IPS-15b (cell line): ENCODE measurements around the gene SCFD2.
"Not testable (repeated sequence)": the region's sequence is repeated elsewhere in the genome, so short reads cannot be mapped to it uniquely, and the experiment has no call there.

Experiments
- H3K27me3 ChIP-seq: one replicate; pipeline ENCODE4 v1.6.1; 2013; ENCODE audit warnings: low read length; ENCODE audit not compliant: control insufficient read depth, insufficient read depth
- H3K36me3 ChIP-seq: one replicate; pipeline ENCODE4 v1.6.1; 2013; ENCODE audit warnings: low read length; ENCODE audit not compliant: control insufficient read depth, insufficient read depth
- H3K4me1 ChIP-seq: one replicate; pipeline ENCODE4 v1.6.1; 2013; ENCODE audit warnings: mild to moderate bottlenecking, low read length; ENCODE audit not compliant: control insufficient read depth, insufficient read depth
- H3K4me3 ChIP-seq: one replicate; pipeline ENCODE4 v1.5.1; 2013; ENCODE audit warnings: low read depth, low read length
- H3K9ac ChIP-seq: one replicate; pipeline ENCODE4 v1.6.1; 2013; ENCODE audit warnings: low read depth, mild to moderate bottlenecking, low read length
- H3K9me3 ChIP-seq: one replicate; pipeline ENCODE4 v1.6.1; 2013; ENCODE audit warnings: mild to moderate bottlenecking, low read length; ENCODE audit not compliant: control insufficient read depth, insufficient read depth

The SCFD2 gene

GRCh38 chr4:53234111-53234510 is 131.8 kb downstream of the SCFD2 start:
- Histone ChIP-seq H3K4me3 (no peak overlapping the region), H3K9ac (no peak overlapping the region), H3K27me3 (no peaks in the 10 kb centered on the region), H3K36me3 (no peaks in the 10 kb centered on the region), H3K9me3 (no peaks in the 10 kb centered on the region), H3K4me1 (no peaks in the 10 kb centered on the region)

GRCh38 chr4:53233114-53233795 is 132.6 kb downstream of the SCFD2 start:
- Histone ChIP-seq H3K27me3 (no peaks in the 10 kb centered on the region), H3K4me3 (no peak overlapping the region), H3K9ac (no peak overlapping the region), H3K36me3 (no peaks in the 10 kb centered on the region), H3K4me1 (no peaks in the 10 kb centered on the region), H3K9me3 (no peaks in the 10 kb centered on the region)

DNA sequence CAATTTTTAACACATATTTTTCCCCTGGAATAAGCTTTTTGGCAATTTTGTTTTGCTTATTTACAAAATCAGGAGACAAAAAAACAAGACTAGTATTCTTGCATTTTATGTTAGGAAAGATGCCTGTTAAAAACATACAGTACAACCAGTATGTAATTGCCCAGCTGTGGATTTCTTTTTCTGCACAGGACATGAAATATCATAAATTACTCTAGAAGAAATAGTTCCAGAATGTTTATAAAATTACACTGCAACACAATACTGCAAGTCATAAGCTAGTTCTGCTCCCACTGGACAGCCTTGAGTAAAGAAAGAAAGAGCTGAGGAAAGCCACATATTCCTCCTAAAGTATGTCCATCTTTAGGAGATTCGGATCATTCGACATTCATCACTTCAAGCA is 133.5 kb downstream of the SCFD2 start:
- Histone ChIP-seq H3K4me3 (no peak overlapping the region), H3K9me3 (no peaks in the 10 kb centered on the region), H3K9ac (no peak overlapping the region)

GRCh38 chr4:53228036-53228435 is 137.8 kb downstream of the SCFD2 start:
- no peak overlapping the region for H3K9ac ChIP-seq
- no peaks in the 10 kb centered on the region for H3K27me3 ChIP-seq
- H3K36me3 ChIP-seq, result no peaks in the 10 kb centered on the region
- H3K9me3 ChIP-seq, result no peaks in the 10 kb centered on the region
- no peaks in the 10 kb centered on the region for H3K4me1 ChIP-seq
- no peak overlapping the region for H3K4me3 ChIP-seq

More for the DNA sequence above, 133.5 kb downstream of the SCFD2 start:
- no peaks in the 10 kb centered on the region for H3K27me3 ChIP-seq
- no peaks in the 10 kb centered on the region for H3K4me1 ChIP-seq
- no peaks in the 10 kb centered on the region for H3K36me3 ChIP-seq

GRCh38 chr4:53227451-53227850 is 138.4 kb downstream of the SCFD2 start:
- Histone ChIP-seq H3K36me3 (no peaks in the 10 kb centered on the region), H3K9ac (no peak overlapping the region), H3K9me3 (no peaks in the 10 kb centered on the region), H3K4me3 (no peak overlapping the region), H3K27me3 (no peaks in the 10 kb centered on the region), H3K4me1 (no peaks in the 10 kb centered on the region)

GRCh38 chr4:53221832-53222480 is 143.9 kb downstream of the SCFD2 start:
- H3K36me3 ChIP-seq, result no peaks in the 10 kb centered on the region
- no peaks in the 10 kb centered on the region for H3K9me3 ChIP-seq
- no peak overlapping the region for H3K4me3 ChIP-seq
- H3K9ac ChIP-seq, result no peak overlapping the region
- H3K27me3 ChIP-seq, result no peaks in the 10 kb centered on the region
- no peaks in the 10 kb centered on the region for H3K4me1 ChIP-seq

- H3K36me3 ChIP-seq, H3K9me3 ChIP-seq, H3K9ac ChIP-seq, H3K27me3 ChIP-seq, H3K4me1 ChIP-seq, H3K4me3 ChIP-seq: not testable (repeated sequence)
Measured at GRCh38 chr4:53219148-53219547, 146.7 kb downstream of the SCFD2 start.

- H3K4me1 ChIP-seq, result peaks cover 9% of the 10 kb centered on the region
- no peaks in the 10 kb centered on the region for H3K27me3 ChIP-seq
- H3K9me3 ChIP-seq, result no peaks in the 10 kb centered on the region
- no peaks in the 10 kb centered on the region for H3K36me3 ChIP-seq
- H3K9ac ChIP-seq, result no peak overlapping the region
- H3K4me3 ChIP-seq, result no peak overlapping the region
Measured at GRCh38 chr4:53208753-53209152, 157.1 kb downstream of the SCFD2 start.

GRCh38 chr4:53205970-53206369 is 159.9 kb downstream of the SCFD2 start:
- no peak overlapping the region for H3K4me3 ChIP-seq
- H3K27me3 ChIP-seq, result no peaks in the 10 kb centered on the region
- no peak overlapping the region for H3K9ac ChIP-seq
- peaks cover 9% of the 10 kb centered on the region for H3K4me1 ChIP-seq
- no peaks in the 10 kb centered on the region for H3K36me3 ChIP-seq
- no peaks in the 10 kb centered on the region for H3K9me3 ChIP-seq

DNA sequence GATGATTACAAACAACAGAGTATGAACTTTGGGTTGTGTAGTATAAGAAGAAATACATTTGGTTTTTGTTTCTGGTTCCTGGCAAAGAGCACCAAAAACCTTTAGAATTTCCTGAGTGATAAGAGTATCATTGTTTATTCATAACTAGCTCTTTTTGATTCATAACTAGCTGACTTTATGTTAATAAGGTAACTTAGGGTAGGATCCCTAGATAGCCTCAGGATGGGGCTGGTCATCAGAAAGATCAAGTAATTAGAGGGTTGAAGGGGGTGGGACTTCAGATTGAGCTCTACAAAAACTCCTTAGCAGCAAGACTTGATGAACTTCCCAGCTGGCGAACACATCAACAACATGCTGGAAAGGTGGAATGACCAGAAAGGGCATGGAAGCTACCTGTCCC is 166.5 kb downstream of the SCFD2 start:
- H3K27me3 ChIP-seq, result no peaks in the 10 kb centered on the region
- no peaks in the 10 kb centered on the region for H3K9me3 ChIP-seq
- no peak overlapping the region for H3K4me3 ChIP-seq
- no peaks in the 10 kb centered on the region for H3K36me3 ChIP-seq
- no peaks in the 10 kb centered on the region for H3K4me1 ChIP-seq
- H3K9ac ChIP-seq, result no peak overlapping the region

DNA sequence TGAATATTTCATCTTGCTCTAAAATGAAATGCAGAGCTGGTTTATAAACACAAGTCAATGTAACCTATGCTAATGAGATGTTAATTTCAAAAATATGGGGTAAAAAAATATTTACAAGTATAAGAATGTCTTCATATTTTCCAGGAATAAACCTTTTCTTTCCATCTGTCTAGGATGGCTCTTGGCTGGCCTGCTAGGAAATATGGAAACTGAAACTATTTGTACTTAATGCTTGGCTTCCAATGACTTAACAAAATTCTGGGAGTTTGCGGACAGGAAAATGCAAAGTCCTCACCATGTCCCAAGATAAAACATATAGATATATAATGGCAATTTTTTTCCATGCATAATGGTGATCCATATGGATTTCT is 168.1 kb downstream of the SCFD2 start:
- Histone ChIP-seq H3K36me3 (no peaks in the 10 kb centered on the region), H3K4me3 (no peak overlapping the region), H3K4me1 (no peaks in the 10 kb centered on the region), H3K9ac (no peak overlapping the region), H3K9me3 (no peaks in the 10 kb centered on the region), H3K27me3 (no peaks in the 10 kb centered on the region)
